Smooth muscle cell (in vitro differentiated cells): Measurements from ENCODE around the gene CSPG4. TPM values are rescaled to one million over a fixed set of nuclear protein-coding genes. Genes with fewer than 3 reads are reported as not detected.
"Not testable (repeated sequence)": the region's sequence is repeated elsewhere in the genome, so short reads cannot be mapped to it uniquely, and the experiment has no call there.

ENCODE experiments used
- DNase-seq: peaks from one replicate; lab custom pipeline; 2025; ENCODE audit not compliant: unreplicated experiment; lab: John Stamatoyannopoulos, UW
- H2AFZ ChIP-seq: fragments of 200-600 bp; sonication (generic); 2 replicates; pipeline ENCODE4 v1.6.0; 2016; ENCODE audit warnings: antibody characterized with exemption, low read depth, mild to moderate bottlenecking
- H3F3A ChIP-seq: fragments of 200-600 bp; sonication (generic); 2 replicates; pipeline ENCODE4 v1.6.0; 2017; ENCODE audit warnings: antibody characterized with exemption, low read depth
- H3K27ac ChIP-seq: fragments of 200-600 bp; sonication (generic); 2 replicates; pipeline ENCODE4 v1.5.1; 2016; ENCODE audit warnings: low read depth, mild to moderate bottlenecking
- H3K27me3 ChIP-seq: fragments of 200-600 bp; sonication (generic); 2 replicates; pipeline ENCODE4 v1.6.1; 2016; ENCODE audit warnings: low read depth, mild to moderate bottlenecking
- H3K36me3 ChIP-seq: fragments of 200-600 bp; sonication (generic); 2 replicates; pipeline ENCODE4 v1.5.1; 2016; ENCODE audit warnings: low read depth
- H3K4me1 ChIP-seq: fragments of 200-600 bp; sonication (generic); 2 replicates; pipeline ENCODE4 v1.5.1; 2016; ENCODE audit warnings: low read depth
- H3K4me2 ChIP-seq: fragments of 200-600 bp; sonication (generic); 2 replicates; pipeline ENCODE4 v1.6.0; 2016; ENCODE audit warnings: mild to moderate bottlenecking
- H3K4me3 ChIP-seq: fragments of 200-600 bp; sonication (generic); 2 replicates; pipeline ENCODE4 v1.5.1; 2016; ENCODE audit warnings: mild to moderate bottlenecking
- H3K79me2 ChIP-seq: fragments of 200-600 bp; sonication (generic); 2 replicates; pipeline ENCODE4 v1.6.0; 2016; ENCODE audit warnings: low read depth, mild to moderate bottlenecking
- H3K9ac ChIP-seq: fragments of 200-600 bp; sonication (generic); 2 replicates; pipeline ENCODE4 v1.6.0; 2016; ENCODE audit warnings: low read depth
- H3K9me3 ChIP-seq: fragments of 200-600 bp; sonication (generic); replicated peaks from 2 replicates; pipeline ENCODE4 v1.5.1; 2016; ENCODE audit warnings: low read depth
- H4K20me1 ChIP-seq: fragments of 200-600 bp; sonication (generic); 2 replicates; pipeline ENCODE4 v1.6.0; 2016; ENCODE audit warnings: low read depth
- WGBS: methylation state at CpG from one replicate; pipeline ENCODE4 v1.1.7; 2016; ENCODE audit warnings: low lambda C conversion rate; 5-methylcytosine and 5-hydroxymethylcytosine counted together
- polyA plus RNA-seq: library from polyadenylated mRNA; unstranded; fragments of >200 nt; fragmentation: Nextera tagmentation; extraction: Ambion mirVana; gene quantifications from 2 replicates; pipeline ENCODE4 v1.2.1, GENCODE V29; 2016
- total RNA-seq: library from RNA; depleted of rRNA; stranded (reverse); fragments of >200 nt; gene quantifications from 2 replicates; pipeline ENCODE4 v1.2.3, GENCODE V29; 2014
- TF ChIP-seq, protein P1 (sequence below): fragments of 200-600 bp; sonication (generic); IDR thresholded peaks from 2 replicates; pipeline ENCODE4 v1.5.1; 2017; ENCODE audit warnings: borderline replicate concordance, mild to moderate bottlenecking, antibody characterized with exemption; ENCODE audit not compliant: insufficient read depth, poor library complexity, severe bottlenecking

Gene CSPG4
- total and polyA plus RNA-seq, 2 experiments from 2014 or later: 35.3 to 54.9 TPM

DNA sequence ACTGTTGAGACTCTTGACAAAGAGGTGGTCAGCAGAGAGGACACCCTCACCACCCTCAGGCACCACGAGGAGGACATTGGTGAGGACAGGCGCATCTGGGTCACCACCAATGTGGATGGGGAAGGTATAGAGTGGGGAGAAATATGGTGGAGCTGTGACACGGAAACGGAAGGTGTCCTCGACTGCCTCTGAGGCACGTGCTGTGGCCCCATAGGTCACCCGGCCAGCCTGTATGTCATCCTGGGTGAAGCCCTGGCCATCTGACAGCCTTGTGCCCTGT, 24.4 kb downstream of the CSPG4 start:
- Histone ChIP-seq H3K27ac (no peak overlapping the region), H4K20me1 (peaks cover 4% of the 10 kb centered on the region), H3K79me2 (no peaks in the 10 kb centered on the region), H3K9me3 (no peaks in the 10 kb centered on the region), H3K27me3 (no peaks in the 10 kb centered on the region), H3K9ac (no peak overlapping the region), H3K4me2 (no peak overlapping the region), H3K4me1 (peaks cover under 1% of the 10 kb centered on the region), H3K4me3 (no peak overlapping the region), H3K36me3 (no peaks in the 10 kb centered on the region), H2AFZ (no peak overlapping the region), H3F3A (no peaks in the 10 kb centered on the region)
- TF ChIP-seq, protein P1, sequence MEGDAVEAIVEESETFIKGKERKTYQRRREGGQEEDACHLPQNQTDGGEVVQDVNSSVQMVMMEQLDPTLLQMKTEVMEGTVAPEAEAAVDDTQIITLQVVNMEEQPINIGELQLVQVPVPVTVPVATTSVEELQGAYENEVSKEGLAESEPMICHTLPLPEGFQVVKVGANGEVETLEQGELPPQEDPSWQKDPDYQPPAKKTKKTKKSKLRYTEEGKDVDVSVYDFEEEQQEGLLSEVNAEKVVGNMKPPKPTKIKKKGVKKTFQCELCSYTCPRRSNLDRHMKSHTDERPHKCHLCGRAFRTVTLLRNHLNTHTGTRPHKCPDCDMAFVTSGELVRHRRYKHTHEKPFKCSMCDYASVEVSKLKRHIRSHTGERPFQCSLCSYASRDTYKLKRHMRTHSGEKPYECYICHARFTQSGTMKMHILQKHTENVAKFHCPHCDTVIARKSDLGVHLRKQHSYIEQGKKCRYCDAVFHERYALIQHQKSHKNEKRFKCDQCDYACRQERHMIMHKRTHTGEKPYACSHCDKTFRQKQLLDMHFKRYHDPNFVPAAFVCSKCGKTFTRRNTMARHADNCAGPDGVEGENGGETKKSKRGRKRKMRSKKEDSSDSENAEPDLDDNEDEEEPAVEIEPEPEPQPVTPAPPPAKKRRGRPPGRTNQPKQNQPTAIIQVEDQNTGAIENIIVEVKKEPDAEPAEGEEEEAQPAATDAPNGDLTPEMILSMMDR: no peak
- no peak for DNase-seq
- WGBS: 98% methylated on average over 7 of the region's 7 CpGs

DNA sequence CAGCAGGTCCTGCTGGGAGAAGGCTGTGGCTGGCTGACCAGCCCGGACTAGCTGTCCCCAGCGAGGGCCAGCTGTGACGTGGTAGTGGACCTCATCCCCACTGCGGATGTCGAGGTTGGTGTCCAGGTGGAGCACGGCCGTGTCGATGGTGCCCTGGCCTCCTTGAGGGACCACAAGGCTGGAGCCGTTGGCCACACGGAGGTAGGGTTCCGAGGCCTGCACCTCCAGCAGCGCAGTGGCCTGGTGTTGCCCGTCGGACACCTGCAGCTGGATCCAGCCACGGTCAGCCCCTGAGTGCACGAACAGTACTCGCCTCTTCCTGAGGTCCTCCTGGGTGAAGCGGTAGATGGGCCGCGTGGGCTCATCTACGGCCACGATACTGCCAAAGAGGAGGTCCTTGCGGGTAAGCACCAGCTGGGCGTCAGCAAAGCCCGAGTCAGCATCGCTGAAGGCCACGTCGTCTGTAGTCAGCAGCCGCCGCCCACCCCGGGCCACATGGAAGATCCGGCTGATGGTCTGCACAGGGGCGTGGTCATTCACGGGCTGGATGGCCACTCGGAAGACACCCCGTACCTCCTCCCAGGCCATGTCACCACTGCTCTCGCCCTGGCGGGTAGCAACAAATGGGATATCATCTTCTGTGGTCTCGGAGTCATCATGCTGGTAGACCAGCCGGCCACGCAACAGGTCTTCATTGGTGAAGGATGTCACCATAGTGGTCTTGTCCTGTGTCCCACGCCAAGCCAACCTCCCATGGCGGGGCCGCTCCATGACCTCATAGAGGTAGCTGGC, 25.0 kb downstream of the CSPG4 start:
- no peak overlapping the region for H3K9ac ChIP-seq
- H3F3A ChIP-seq: no peaks in the 10 kb centered on the region
- no peak overlapping the region for H3K4me2 ChIP-seq
- WGBS: 95% methylated on average over 44 of the region's 44 CpGs
- no peak overlapping the region for H3K4me3 ChIP-seq
- H3K36me3 ChIP-seq: no peaks in the 10 kb centered on the region
- H2AFZ ChIP-seq: no peak overlapping the region
- no peak overlapping the region for H3K27ac ChIP-seq
- H3K4me1 ChIP-seq: no peaks in the 10 kb centered on the region
- TF ChIP-seq, protein P1: no peak
- DNase-seq: no peak
- H3K27me3 ChIP-seq: no peaks in the 10 kb centered on the region
- H3K9me3 ChIP-seq: no peaks in the 10 kb centered on the region
- peaks cover 4% of the 10 kb centered on the region for H4K20me1 ChIP-seq
- H3K79me2 ChIP-seq: no peaks in the 10 kb centered on the region

DNA sequence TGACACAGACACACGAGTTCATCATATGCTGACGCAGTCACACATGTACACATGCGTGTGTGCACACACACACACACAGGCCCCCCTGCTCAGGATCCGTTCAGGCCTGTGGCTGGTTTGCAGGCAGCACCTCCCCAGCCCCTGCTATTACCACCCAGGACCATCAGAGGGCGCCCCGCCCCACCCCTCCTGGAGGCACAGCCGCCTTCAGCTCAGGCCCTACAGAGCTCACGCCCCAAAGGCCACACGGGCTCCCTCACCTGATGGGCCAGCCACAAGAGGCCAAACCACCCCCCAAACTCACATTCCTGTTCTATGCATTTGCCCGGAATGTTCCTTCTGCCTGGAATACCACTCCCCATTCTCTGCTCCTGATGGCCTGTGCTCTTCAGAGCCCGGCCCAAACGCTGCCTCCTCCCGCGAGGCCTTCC, 26.4 kb downstream of the CSPG4 start:
- not testable (repeated sequence) for H2AFZ ChIP-seq, H4K20me1 ChIP-seq, H3F3A ChIP-seq, H3K9ac ChIP-seq, H3K4me3 ChIP-seq, H3K79me2 ChIP-seq, H3K9me3 ChIP-seq, H3K4me2 ChIP-seq, H3K36me3 ChIP-seq, H3K4me1 ChIP-seq, H3K27ac ChIP-seq, H3K27me3 ChIP-seq
- TF ChIP-seq, protein P1: peak; percentile 72
- peak; percentile 57 for DNase-seq
- whole genome bisulfite sequencing: 39% methylated on average over 13 of the region's 14 CpGs

DNA sequence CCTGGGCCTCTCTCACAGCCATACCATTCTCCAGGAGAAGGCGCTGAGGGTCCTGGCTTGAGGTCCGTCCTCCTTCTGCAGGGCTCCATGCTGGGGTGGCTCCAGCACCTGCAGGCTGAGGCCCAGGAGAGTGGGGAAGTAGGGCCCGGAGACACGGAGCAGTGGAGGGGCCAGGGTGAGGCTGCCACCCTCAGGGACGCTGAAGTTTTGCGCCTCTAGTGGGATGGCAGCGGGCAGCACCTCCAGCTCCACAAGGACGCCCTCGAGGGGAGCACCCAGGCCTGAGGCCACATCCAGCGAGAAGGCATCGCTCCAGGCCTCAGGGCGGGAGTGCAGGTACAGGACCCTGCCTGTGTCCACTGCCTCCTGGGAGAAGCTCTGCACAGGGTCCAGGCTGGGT, 27.5 kb downstream of the CSPG4 start:
- Histone ChIP-seq H3K36me3 (no peaks in the 10 kb centered on the region), H3K4me1 (no peaks in the 10 kb centered on the region), H3K4me3 (no peak overlapping the region), H3K27me3 (no peaks in the 10 kb centered on the region), H3K27ac (no peak overlapping the region), H4K20me1 (peaks cover 4% of the 10 kb centered on the region), H3K79me2 (no peaks in the 10 kb centered on the region), H3K9ac (no peak overlapping the region), H2AFZ (no peak overlapping the region), H3F3A (no peaks in the 10 kb centered on the region), H3K4me2 (no peak overlapping the region), H3K9me3 (no peaks in the 10 kb centered on the region)
- DNase-seq: no peak
- WGBS: 83% methylated on average over 12 of the region's 12 CpGs
- TF ChIP-seq, protein P1: no peak
